ENCODE data around the gene UBE2D2.

DNA sequence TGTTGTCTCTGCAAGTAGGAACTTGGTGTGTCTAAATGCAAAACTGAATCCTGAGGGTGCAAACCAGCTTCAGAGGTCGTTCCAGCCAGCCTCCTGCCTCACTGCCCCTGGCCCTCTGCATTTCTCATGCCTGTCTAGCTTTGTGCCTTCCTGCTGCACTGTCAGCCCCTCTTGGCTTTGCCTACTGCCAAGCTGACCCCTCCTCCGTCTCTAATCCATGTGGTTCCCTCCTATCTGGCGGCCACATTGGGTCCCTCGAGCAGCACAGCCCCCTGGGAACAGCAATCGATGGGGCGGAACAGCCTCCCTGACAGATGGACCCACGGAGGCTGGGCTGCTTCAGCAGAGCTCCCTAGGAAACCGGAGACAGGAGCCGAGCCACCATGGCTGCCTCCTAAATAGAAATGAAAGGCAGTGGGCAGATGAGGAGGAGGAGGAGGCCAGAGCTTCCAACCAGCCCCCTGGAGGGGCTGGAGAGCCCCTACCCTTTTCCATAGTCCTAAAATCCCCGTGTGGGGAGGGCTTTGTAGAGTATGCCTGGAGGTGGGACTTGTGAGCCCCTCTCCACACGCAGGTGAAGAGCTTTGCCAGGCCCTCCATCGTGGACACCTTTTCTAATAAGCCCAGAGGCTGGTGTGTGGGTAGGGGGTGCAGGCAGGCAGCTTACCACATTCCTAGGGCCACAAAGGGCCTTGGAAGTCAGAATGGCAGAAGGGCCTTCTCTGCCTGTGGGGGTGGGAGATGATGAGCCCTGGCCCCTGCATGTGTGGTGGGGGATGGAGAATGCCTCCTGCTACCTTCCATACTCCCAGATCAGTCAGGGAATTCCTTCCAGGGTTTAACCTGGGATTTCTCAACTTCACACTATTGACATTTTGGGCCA, 77.8 kb downstream of the UBE2D2 start:
- TF ChIP-seq ZNF274 (IDR thresholded peaks at IDR 0.05; ENCODE audit: low read depth, low read length) (no peak), YY1 (IDR thresholded peaks at IDR 0.05; ENCODE audit: insufficient read depth, insufficient read length) (no peak), SUZ12 (IDR thresholded peaks at IDR 0.05; ENCODE audit: extremely low read depth, insufficient read depth, insufficient read length) (no peak)
